Adrenal gland (tissue), 12 donors: Measurements from ENCODE around the gene FAM83E. TPM values are rescaled to one million over a fixed set of nuclear protein-coding genes. Genes with fewer than 3 reads are reported as not detected.

Source experiments
- DNase-seq, 7 donors: peaks; one replicate each; pipeline ENCODE4 v3.0.0-alpha.2; 2019 to 2020
- H3K27ac ChIP-seq, 5 donors: fragments of 200-600 bp; sonication (generic) in 4 of 5; 1 replicate in 3 of 5; 2 replicates in 2 of 5; pipeline versions ENCODE4 v1.5.1 to v1.8.0; 2016 to 2020; ENCODE audit warnings: mild to moderate bottlenecking in 1 of 5
- H3K27me3 ChIP-seq: fragments of 200-600 bp; 2 replicates; pipeline ENCODE4 v1.8.0; 2021
- H3K36me3 ChIP-seq, 2 donors: fragments of 200-600 bp; replicated peaks in 1 of 2; 1 replicate in 1 of 2; 2 replicates in 1 of 2; pipeline versions ENCODE4 v1.5.1 to v1.8.0; 2018 to 2022
- H3K4me1 ChIP-seq, 2 donors: fragments of 200-600 bp; replicated peaks in 1 of 2; 1 replicate in 1 of 2; 2 replicates in 1 of 2; pipeline versions ENCODE4 v1.5.1 to v1.8.0; 2018 to 2021
- H3K4me3 ChIP-seq, 4 donors: fragments of 200-600 bp; sonication (generic) in 3 of 4; one replicate each; pipeline ENCODE4 v1.5.1; 2016 to 2018
- H3K9me3 ChIP-seq, 3 donors: fragments of 200-600 bp; sonication (generic) in 1 of 3; replicated peaks in 1 of 3; 1 replicate in 2 of 3; 2 replicates in 1 of 3; pipeline versions ENCODE4 v1.5.1 to v1.8.0; 2016 to 2021
- CTCF ChIP-seq, 6 experiments: fragments of 450-650 bp in 4 of 6; fragments of 200-600 bp in 2 of 6; sonication (generic) in 1 of 6; IDR thresholded peaks; 1 replicate in 5 of 6; 2 replicates in 1 of 6; pipeline versions ENCODE4 v1.5.1 to v1.8.0; 2016 to 2021; ENCODE audit warnings: antibody characterized with exemption in 6 of 6, mild to moderate bottlenecking in 2 of 6, moderate library complexity in 1 of 6
- POLR2A ChIP-seq, 2 donors: fragments of 450-650 bp; IDR thresholded peaks; one replicate each; pipeline ENCODE4 v1.6.1; 2017; ENCODE audit warnings: antibody characterized with exemption in 2 of 2, mild to moderate bottlenecking in 2 of 2, moderate library complexity in 1 of 2
- WGBS, 4 donors: extraction: QIAGEN DNeasy Blood & Tissue Kit in 2 of 4; methylation state at CpG; one replicate each; pipeline versions ENCODE4 v1.1.5 to v1.1.7; 2013 to 2017; 5-methylcytosine and 5-hydroxymethylcytosine counted together
- intact Hi-C, 2 donors: fragments of 100-400 bp; cut with DNase I; formaldehyde crosslinking; loops; one replicate each; pipeline versions ENCODE4 v1.14.1 to v1.15.0; 2022 to 2023
- polyA plus RNA-seq, 3 donors: library from polyadenylated mRNA; stranded (reverse); fragments of 200-250 nt in 2 of 3; fragments of 350-450 nt in 1 of 3; fragmentation: Illumina TruSeq in 1 of 3; extraction: RNeasy Lipid Tissue Mini Kit (QIAGEN cat#74804) in 1 of 3; gene quantifications; one replicate each; pipeline ENCODE4 v1.2.3, GENCODE V29; 2013 to 2014
- total RNA-seq, 9 donors: library from RNA; depleted of rRNA in 4 of 9; stranded (reverse); fragments of >200 nt in 4 of 9; fragments of 120-200 nt in 1 of 9; fragmentation: NEBNext Ultra II Directional in 1 of 9; extraction: Animal tissue kit (Norgen Biotek cat#: 25700) in 1 of 9; gene quantifications; one replicate each; pipeline versions ENCODE4 v1.1.0 to v1.2.4, GENCODE V29; 2013 to 2023
- donor health status: healthy with polysubstance abuse.
- donor health status: Bipolar disorder and iron deficiency.
- donor health status: DM: yes; HTN: yes; CAD: no.
- donor health status: DM: no; HTN: no; CAD: no.
- donor health status: DM: no; HTN: no; CAD: no.
- donor health status: DM: yes; HTN: yes; CAD: no.

FAM83E gene
- total and polyA plus RNA-seq, 12 donors = 0.17 to 1.6 (median 0.49) TPM; not detected in 8

- intact Hi-C loops = no loop called here
- Histone ChIP-seq H3K4me3 (peak overlapping the region in 2 of 4 donors; percentile 29 to 70), H3K4me1 (peaks cover 27 to 39% of the 10 kb centered on the region in 2 donors), H3K27ac (peak overlapping the region; percentile 88 to 98 (median 96)), H3K36me3 (no peaks in the 10 kb centered on the region), H3K27me3 (no peaks in the 10 kb centered on the region), H3K9me3 (no peaks in the 10 kb centered on the region)
- TF ChIP-seq POLR2A (IDR thresholded peaks at IDR 0.05) (peak; percentile 51 to 88), CTCF (IDR thresholded peaks at IDR 0.05) (peak in 4 of 6 experiments; percentile 11 to 42 (median 34))
- DNase-seq = peak; percentile 88 to 97 (median 94)
- 6 to 10% (median 8%) methylated on average over 16 to 29 of the region's 29 CpGs for WGBS, 4 donors
Observed at GRCh38 chr19:48637948-48638830, 23.3 kb upstream of the FAM83E start.

GRCh38 chr19:48637449-48637947, 22.6 kb upstream of the FAM83E start:
- peak; percentile 99 to 100 (median 100) for DNase-seq
- TF ChIP-seq POLR2A (IDR thresholded peaks at IDR 0.05) = no peak
- no peak for TF ChIP-seq CTCF (IDR thresholded peaks at IDR 0.05)
- Histone ChIP-seq H3K9me3 (no peaks in the 10 kb centered on the region), H3K36me3 (no peaks in the 10 kb centered on the region), H3K4me1 (peaks cover 33 to 46% of the 10 kb centered on the region in 2 donors), H3K27ac (peak overlapping the region; percentile 88 to 98 (median 96)), H3K4me3 (peak overlapping the region in 2 of 4 donors; percentile 45 to 70), H3K27me3 (no peaks in the 10 kb centered on the region)
- intact Hi-C loops = no loop called here
- WGBS, 4 donors = 0 to 1% (median 0%) methylated on average over 24 to 38 of the region's 38 CpGs

GRCh38 chr19:48636859-48637448, 22.1 kb upstream of the FAM83E start, which contains the start of gene DBP:
DBP (minus strand) TSS chr19:48637379; CDS start chr19:48636994, 385 bp downstream.
- no peaks in the 10 kb centered on the region for H3K27me3 ChIP-seq
- peak in 2 of 6 experiments; percentile 14 to 35 for TF ChIP-seq CTCF (IDR thresholded peaks at IDR 0.05)
- peak; percentile 12 to 95 for TF ChIP-seq POLR2A (IDR thresholded peaks at IDR 0.05)
- no peaks in the 10 kb centered on the region for H3K36me3 ChIP-seq
- peak in 5 of 7 donors; percentile 71 to 83 (median 73) for DNase-seq
- 0 to 2% (median 1%) methylated on average over 13 to 40 of the region's 40 CpGs for WGBS, 4 donors
- peaks cover 34 to 49% of the 10 kb centered on the region in 2 donors for H3K4me1 ChIP-seq
- H3K27ac ChIP-seq = peak within 1 kb of the TSS; percentile 95 to 98 (median 96)
- peak within 1 kb of the TSS; percentile 31 to 87 (median 58) for H3K4me3 ChIP-seq
- intact Hi-C loops = no loop called here
- H3K9me3 ChIP-seq = no peaks in the 10 kb centered on the region
